ENCODE measurements around the gene USP22. TPM values are rescaled to one million over a fixed set of nuclear protein-coding genes. Genes with fewer than 3 reads are reported as not detected.

USP22 gene
- polyA plus RNA-seq, 1 donor from 2014 or later, result 43.2 TPM

DNA sequence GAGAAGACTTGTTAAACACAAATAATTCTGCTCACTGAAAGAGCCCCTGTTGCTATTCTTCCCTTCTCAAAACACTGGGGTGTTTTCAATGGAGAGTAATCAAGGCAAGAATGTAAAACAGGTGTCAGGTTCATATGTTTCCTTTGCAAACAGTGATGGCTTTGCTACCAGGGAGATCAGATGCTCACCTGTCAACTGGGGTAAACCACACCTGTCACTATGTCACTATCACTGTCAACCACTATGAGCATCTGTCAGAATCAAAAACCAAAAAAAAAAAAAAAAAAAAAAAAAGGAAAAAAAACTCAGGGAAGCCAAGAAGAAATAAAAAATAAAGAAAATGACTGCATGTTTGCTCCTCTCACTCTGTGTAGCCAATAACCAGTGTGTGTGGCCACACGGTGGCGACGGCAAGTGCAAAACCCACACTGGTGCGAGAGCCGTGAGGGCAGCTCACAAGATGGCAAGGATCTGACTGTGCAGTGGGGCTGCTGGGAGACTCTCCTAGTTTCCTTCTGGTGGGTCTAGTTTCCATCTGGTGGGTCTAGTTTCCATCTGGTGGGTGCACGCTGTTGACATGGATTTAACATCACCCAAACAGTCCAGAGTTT is 22.7 kb downstream of the USP22 start:
- Mint-ChIP-seq H3K27ac (peak overlapping the region; percentile 6 to 91 (median 37)), H3K9me3 (no peaks in the 10 kb centered on the region), H3K4me3 (peak overlapping the region; percentile 27 to 71 (median 49)), H3K27me3 (no peaks in the 10 kb centered on the region), H3K4me1 (peaks cover 17 to 33% (median 32%) of the 10 kb centered on the region in 3 donors), H3K36me3 (peaks cover 4% of the 10 kb centered on the region)

DNA sequence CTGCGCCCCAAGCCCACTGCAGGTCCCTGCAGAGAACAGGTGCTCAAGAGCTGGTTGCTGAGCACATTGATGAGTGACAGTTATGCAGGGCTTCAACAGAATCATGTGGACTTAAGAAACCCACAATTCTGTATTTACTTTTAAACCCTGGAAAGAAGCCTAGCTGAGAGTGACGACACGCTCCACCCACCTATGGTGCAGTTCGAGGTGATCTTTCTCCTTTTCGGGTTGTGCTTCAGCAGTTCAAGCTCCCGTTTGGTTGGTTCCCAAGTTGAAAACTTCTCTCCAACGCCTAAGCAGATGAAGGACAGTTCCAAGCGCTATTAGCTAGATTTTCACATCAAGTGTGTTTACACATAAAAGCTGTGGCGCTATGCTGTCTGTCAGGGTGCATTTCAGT is 23.9 kb downstream of the USP22 start:
- H3K36me3 Mint-ChIP-seq, result peaks cover 2% of the 10 kb centered on the region
- H3K4me3 Mint-ChIP-seq, result no peak overlapping the region
- no peaks in the 10 kb centered on the region for H3K9me3 Mint-ChIP-seq
- H3K27me3 Mint-ChIP-seq, result no peaks in the 10 kb centered on the region
- H3K27ac Mint-ChIP-seq, result no peak overlapping the region
- H3K4me1 Mint-ChIP-seq, result peaks cover 15 to 24% (median 23%) of the 10 kb centered on the region in 3 donors

DNA sequence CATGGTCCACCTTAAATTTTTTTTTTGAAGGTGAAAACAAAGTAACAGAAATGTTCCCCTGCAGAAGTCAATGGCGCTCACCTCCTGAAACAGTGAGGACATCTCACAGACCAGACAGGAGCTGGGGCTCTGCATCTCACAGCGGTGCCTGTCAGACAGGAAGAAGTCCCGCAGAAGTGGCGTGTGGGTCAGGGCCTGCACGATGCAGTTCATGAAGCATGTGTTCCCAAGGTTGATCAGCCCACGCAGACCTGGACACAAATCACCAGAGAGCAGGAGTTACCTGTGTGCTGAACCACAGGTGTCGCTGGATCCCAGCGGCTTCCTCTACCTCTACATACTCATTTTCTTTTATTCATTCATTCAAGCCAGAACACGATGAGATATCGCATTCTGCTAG is 24.9 kb downstream of the USP22 start:
- H3K4me1 Mint-ChIP-seq, result peaks cover 12 to 19% (median 17%) of the 10 kb centered on the region in 3 donors
- peak overlapping the region in 1 of 3 donors; percentile 72 for H3K27ac Mint-ChIP-seq
- H3K27me3 Mint-ChIP-seq, result no peaks in the 10 kb centered on the region
- H3K9me3 Mint-ChIP-seq, result no peaks in the 10 kb centered on the region
- H3K4me3 Mint-ChIP-seq, result no peak overlapping the region
- peaks cover 2% of the 10 kb centered on the region for H3K36me3 Mint-ChIP-seq

DNA sequence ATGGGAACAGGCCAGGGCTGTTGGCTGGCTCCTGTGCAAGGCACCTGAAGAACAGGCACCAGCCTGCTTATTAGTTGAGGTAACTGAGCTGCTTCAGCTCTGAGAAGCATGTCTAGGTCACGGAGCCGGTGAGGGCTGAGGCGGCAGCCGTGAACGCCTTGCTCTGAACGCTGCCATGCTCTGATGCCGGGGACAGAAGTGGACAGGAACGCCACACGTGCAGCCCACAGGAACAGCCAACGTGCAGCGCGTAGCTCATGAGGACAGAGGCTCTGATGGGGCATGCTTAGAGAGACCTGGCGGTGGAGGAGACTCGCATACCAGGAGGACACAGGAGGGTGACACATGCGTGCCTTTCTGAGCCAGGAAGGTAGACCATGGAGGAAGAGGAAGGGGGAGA is 25.6 kb downstream of the USP22 start:
- Mint-ChIP-seq H3K9me3 (no peaks in the 10 kb centered on the region), H3K4me1 (peaks cover 12 to 16% (median 16%) of the 10 kb centered on the region in 3 donors), H3K27ac (peak overlapping the region in 1 of 3 donors; percentile 88), H3K27me3 (no peaks in the 10 kb centered on the region), H3K4me3 (no peak overlapping the region), H3K36me3 (peaks cover 2% of the 10 kb centered on the region)

DNA sequence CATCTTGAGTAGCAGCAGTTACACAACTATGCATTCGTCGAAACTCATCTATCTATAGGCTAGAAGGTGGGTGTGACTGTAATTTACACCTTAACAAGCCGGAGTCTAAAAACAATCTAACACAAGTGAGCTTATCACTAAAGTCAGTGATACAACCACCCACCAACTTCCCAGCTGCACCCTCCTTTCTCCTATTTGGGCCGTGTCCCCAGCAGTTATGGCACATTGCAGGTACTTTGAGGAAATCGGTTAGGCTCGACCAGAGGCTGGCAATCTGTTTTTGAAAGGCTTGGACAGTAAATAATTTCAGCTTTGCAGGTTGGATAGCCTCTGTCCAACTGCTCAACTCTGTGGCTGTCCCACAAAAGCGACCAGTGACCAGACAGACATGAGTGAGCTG is 26.0 kb downstream of the USP22 start:
- H3K4me3 Mint-ChIP-seq, result no peak overlapping the region

DNA sequence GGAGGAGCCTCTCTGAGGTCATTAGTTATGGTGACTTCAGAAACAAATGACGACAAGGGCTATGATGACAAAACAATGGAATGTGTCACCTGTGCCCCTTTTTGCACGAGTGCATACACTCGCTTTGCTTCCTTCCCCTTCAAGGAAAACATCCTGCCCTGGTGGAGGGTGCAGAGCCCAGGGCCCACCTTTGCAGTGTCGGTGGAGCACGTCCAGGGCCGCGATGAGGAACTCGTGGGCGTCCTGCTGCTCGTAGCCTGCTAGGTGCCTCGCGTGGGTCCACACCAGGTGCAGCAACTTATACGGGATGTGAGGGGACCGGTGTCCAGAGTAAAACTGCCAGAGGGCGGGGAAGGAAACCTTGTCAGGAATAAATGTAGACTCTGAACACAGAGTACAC is 27.2 kb downstream of the USP22 start:
- peaks cover 3% of the 10 kb centered on the region for H3K36me3 Mint-ChIP-seq
- H3K27ac Mint-ChIP-seq, result no peak overlapping the region
- H3K4me1 Mint-ChIP-seq, result peaks cover 7 to 11% (median 9%) of the 10 kb centered on the region in 3 donors
- no peaks in the 10 kb centered on the region for H3K27me3 Mint-ChIP-seq
- H3K4me3 Mint-ChIP-seq, result no peak overlapping the region
- H3K9me3 Mint-ChIP-seq, result no peaks in the 10 kb centered on the region

More for the DNA sequence above, 26.0 kb downstream of the USP22 start:
- peaks cover 2% of the 10 kb centered on the region for H3K36me3 Mint-ChIP-seq
- peaks cover 12 to 16% (median 16%) of the 10 kb centered on the region in 3 donors for H3K4me1 Mint-ChIP-seq
- no peaks in the 10 kb centered on the region for H3K9me3 Mint-ChIP-seq
- H3K27ac Mint-ChIP-seq, result peak overlapping the region in 1 of 3 donors; percentile 88
- H3K27me3 Mint-ChIP-seq, result no peaks in the 10 kb centered on the region

DNA sequence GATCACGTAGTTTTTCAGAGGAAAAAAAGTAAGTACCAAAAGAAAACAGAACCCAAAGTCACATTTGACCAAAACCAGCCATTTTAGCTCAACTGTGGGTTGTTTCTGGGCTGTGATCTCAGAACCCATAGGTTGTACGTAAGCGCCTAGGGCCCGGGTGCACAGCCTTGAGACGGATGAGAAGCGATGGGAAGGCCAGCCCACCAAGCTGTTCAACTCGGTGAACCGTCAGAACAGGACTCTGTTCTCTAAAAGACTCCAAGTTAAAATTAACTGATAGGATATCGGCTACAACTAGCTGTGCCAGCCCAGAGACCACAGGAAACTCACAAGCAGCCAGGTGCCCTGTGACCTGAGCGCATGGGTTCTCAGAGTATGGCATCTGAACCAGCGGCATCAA is 28.3 kb downstream of the USP22 start:
- Mint-ChIP-seq H3K27ac (no peak overlapping the region), H3K36me3 (peaks cover 4% of the 10 kb centered on the region), H3K4me1 (peaks cover 0 to 5% (median 4%) of the 10 kb centered on the region in 3 donors)

DNA sequence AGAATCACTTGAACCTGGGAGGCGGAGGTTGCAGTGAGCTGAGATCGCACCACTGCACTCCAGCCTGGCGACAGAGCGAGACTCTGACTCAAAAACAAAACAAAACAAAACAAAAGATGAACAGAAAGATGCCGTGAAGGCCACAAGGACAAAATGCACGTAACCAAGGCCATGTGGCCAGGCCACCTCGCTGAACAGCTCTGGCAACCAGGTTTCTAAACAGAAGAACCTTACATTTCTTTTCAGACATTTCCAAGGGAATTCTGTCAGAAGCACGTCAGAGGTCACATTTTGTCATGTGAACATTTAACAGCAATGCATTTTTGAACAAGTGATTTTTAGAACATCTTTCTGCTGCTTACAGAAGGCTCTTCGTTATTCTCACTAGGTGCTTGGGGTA is 28.8 kb downstream of the USP22 start:
- Mint-ChIP-seq H3K9me3 (no peaks in the 10 kb centered on the region), H3K27ac (no peak overlapping the region), H3K36me3 (peaks cover 4% of the 10 kb centered on the region), H3K4me3 (no peak overlapping the region), H3K4me1 (peaks cover 0 to 5% (median 4%) of the 10 kb centered on the region in 3 donors), H3K27me3 (no peaks in the 10 kb centered on the region)

More for the DNA sequence above, 28.3 kb downstream of the USP22 start:
- H3K9me3 Mint-ChIP-seq, result no peaks in the 10 kb centered on the region
- no peak overlapping the region for H3K4me3 Mint-ChIP-seq
- H3K27me3 Mint-ChIP-seq, result no peaks in the 10 kb centered on the region

DNA sequence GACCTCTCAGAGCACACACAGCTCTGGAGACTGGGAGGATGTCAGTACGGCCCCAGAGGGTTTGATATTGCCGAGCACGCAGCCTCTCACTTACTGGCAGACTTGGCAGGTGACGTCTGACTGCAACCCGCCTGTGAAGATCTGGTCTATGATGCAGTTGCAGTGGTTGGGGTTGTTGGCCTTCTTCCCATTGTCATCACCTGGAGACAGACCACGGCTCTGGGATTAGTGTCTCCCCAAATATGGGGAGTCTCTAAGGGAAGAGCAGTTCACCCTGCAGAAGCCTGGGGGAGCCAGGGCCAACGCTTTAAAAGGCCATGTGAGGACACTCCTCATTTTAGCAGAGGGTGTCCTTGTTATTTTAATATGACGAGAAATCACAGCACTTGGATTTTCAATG is 30.1 kb downstream of the USP22 start:
- Mint-ChIP-seq H3K27me3 (no peaks in the 10 kb centered on the region), H3K4me3 (no peak overlapping the region), H3K36me3 (peaks cover 4% of the 10 kb centered on the region), H3K4me1 (peaks cover 0 to 5% (median 4%) of the 10 kb centered on the region in 3 donors), H3K27ac (no peak overlapping the region), H3K9me3 (no peaks in the 10 kb centered on the region)

DNA sequence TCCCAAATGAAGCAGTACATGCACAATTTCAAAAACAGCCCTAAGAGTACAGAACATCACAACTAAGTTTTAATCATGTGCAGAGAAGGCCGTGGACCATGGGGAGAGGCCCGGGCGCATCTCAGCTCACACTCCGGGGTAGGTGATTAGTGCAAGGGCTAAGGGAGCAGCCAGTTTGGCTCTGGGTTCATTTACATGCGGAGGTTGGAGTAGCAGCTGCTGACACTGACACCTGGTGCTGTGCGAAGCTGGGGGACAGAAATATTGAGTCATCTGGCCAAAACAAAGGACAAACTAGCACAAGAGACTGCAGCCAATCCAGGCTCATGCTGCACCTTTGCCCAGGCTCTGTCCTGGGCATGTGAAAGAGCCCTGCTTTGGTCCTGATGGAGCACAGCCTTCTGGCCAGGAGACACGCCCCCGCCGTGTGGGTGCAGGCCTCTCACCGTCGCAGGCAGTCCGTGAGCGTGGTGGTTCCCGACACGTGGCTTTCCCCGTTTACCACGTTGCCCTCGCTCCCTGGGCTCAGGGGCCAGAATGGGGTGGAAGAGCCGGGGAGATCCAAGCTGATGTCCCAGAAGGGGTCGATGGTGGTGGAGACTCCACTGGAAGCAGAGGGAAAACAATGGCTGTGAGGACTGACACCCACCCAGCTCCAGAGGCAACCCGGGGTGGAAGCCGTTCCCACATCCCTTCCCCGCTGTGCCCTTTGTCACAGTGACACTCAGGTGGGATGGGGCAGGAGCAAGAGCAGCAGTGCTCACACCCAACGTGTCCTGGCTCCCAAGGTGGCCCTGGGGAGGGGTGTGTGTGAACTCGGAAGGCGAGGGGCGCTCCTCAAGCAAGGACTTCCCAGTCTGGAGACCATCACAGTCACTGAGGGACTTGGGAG is 31.9 kb downstream of the USP22 start:
- H3K9me3 Mint-ChIP-seq, result no peaks in the 10 kb centered on the region
- H3K36me3 Mint-ChIP-seq, result peaks cover 6% of the 10 kb centered on the region
- no peak overlapping the region for H3K4me3 Mint-ChIP-seq
- peaks cover 0 to 4% (median 4%) of the 10 kb centered on the region in 3 donors for H3K4me1 Mint-ChIP-seq
- H3K27me3 Mint-ChIP-seq, result no peaks in the 10 kb centered on the region
- peak overlapping the region in 2 of 3 donors; percentile 31 to 67 for H3K27ac Mint-ChIP-seq

DNA sequence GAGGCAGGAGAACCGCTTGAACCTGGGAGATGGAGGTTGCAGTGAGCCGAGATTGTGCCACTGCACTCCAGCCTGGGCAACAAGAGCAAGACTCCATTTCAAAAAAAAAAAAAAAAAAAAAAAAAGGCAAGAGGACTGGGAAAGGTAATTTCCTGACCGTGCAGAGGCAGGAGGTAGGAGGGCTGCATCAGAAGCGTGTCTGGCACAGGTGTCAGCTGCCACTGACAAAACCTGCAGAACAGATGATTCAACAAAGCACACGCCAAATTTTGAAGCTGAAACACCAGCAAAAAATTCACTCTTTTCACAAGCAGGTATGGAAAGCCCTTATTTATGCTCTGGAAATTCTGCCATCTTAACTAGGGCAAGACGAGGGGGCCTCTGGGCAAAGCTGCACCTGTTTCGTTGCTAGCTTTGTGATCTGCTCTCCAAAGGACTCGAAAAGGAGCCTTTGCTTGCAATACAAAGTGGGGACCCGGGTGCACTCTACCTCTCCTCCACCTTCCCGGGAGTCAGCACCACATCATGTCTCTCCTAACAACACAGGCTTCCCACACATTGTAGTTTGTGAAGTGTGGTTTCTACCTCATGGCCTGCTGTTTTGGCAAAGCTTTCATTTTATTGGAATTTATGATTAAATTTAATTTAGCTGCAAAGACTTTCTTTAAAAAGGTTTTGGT is 33.7 kb downstream of the USP22 start:
- peaks cover 0 to 3% (median 0%) of the 10 kb centered on the region in 3 donors for H3K4me1 Mint-ChIP-seq
- peak overlapping the region in 1 of 3 donors; percentile 36 for H3K27ac Mint-ChIP-seq
- no peaks in the 10 kb centered on the region for H3K27me3 Mint-ChIP-seq
- H3K4me3 Mint-ChIP-seq, result no peak overlapping the region
- H3K36me3 Mint-ChIP-seq, result peaks cover 6% of the 10 kb centered on the region
- H3K9me3 Mint-ChIP-seq, result no peaks in the 10 kb centered on the region

DNA sequence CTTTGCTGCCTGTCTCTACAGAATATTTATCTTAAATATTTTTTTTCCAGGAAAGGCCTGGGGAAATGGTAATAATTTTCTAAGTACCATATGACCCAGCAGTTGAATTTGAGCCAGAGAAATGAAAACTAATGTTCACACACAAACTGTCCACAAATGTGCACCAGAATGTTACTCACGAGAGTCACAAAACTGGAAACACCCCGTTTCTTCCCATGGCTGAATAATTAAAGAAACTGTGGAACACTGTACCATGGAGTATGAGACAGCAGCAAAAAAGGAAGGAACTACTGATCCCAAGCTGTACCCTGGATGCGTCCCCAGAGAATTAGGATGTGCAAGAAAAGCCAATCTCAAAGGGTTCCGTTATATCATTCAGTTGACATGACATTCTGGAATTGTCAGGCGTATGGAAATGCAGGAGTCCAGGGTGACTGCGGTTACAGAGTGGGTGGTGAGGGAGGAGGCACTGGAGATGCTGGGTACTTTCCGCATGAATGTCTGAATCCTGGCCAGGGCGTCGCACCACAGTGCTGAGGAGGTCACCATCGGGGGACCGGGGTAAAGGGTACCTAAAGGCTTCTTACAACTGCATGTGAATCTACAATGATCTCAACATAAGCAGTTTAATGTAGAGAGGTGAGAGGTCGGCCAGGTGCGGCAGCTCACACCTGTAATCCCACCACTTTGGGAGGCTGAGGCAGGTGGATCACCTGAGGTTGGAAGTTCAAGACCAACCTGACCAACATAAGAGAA is 34.5 kb downstream of the USP22 start:
- Mint-ChIP-seq H3K36me3 (peaks cover 4% of the 10 kb centered on the region), H3K27me3 (no peaks in the 10 kb centered on the region), H3K9me3 (no peaks in the 10 kb centered on the region), H3K27ac (no peak overlapping the region), H3K4me3 (no peak overlapping the region), H3K4me1 (peaks cover 0 to 3% (median 0%) of the 10 kb centered on the region in 3 donors)

DNA sequence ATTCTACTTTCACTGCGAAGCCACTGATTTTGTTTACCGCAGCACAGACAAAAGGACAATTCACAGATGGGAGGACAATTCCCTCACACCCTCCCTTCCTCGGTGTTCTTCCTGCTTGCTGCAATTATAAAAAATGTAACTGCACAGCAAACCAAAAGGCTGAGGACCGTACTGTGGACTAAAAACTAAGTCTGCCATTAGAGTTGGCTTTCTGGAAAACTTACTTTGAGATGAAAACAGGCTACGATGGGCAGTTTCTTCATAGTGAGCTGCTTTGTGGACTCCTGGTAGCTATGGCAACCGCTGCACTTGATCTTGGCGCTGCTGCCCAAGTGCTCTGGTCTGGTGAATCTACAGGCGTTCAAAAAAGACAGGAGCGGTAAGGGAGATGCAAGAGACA is 35.2 kb downstream of the USP22 start:
- no peak overlapping the region for H3K27ac Mint-ChIP-seq
- peaks cover 0 to 3% (median 0%) of the 10 kb centered on the region in 3 donors for H3K4me1 Mint-ChIP-seq
- no peaks in the 10 kb centered on the region for H3K9me3 Mint-ChIP-seq
- no peaks in the 10 kb centered on the region for H3K27me3 Mint-ChIP-seq
- H3K36me3 Mint-ChIP-seq, result peaks cover 4% of the 10 kb centered on the region
- no peak overlapping the region for H3K4me3 Mint-ChIP-seq

DNA sequence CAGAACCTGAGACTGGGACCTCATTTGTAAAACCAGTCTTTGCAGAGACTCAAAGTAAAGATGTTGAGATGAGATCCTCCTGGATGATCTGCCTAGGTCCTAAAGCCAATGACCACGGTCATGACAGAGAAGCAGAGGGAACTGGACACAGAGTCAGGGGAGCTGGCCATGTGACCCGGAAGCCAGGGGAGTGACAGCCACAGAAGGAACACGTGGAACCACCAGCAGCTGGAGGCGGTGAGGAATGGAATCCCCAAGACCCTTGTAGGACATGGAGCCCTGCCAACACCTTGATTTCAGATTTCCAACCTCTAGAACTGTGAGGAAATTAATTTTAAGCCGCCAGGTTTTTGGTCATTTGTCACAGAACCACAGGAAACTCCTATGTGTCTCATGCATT is 37.0 kb downstream of the USP22 start:
- H3K4me1 Mint-ChIP-seq, result peaks cover 0 to 6% (median 3%) of the 10 kb centered on the region in 3 donors
- H3K4me3 Mint-ChIP-seq, result no peak overlapping the region
- H3K36me3 Mint-ChIP-seq, result peaks cover 5% of the 10 kb centered on the region
- no peak overlapping the region for H3K27ac Mint-ChIP-seq
- H3K27me3 Mint-ChIP-seq, result no peaks in the 10 kb centered on the region
- no peaks in the 10 kb centered on the region for H3K9me3 Mint-ChIP-seq

All from IgD-negative memory B cell (primary cell).